Astrocyte (in vitro differentiated cells and primary cell): ENCODE results near the gene SH3BP4. TPM values are rescaled to one million over a fixed set of nuclear protein-coding genes. Genes with fewer than 3 reads are reported as not detected.
A peak's percentile ranks its signal among the peaks of the same experiment; 100 is the strongest.

Source experiments
- DNase-seq: peaks from one replicate; pipeline ENCODE4 v3.0.0-alpha.2; 2010; ENCODE audit warnings: low read depth
- FAIRE-seq: peaks from 2 replicates; lab custom pipeline; 2011; peaks lifted over from hg19 to GRCh38; lab: Jason Lieb, UNC
- H2AFZ ChIP-seq: 2 replicates; pipeline ENCODE4 v1.6.0; 2012; ENCODE audit warnings: low read depth, low read length, inconsistent platforms
- H3K27ac ChIP-seq: 2 replicates; pipeline ENCODE4 v1.5.1; 2011; ENCODE audit warnings: low read depth, low read length, inconsistent platforms
- H3K27me3 ChIP-seq: 2 replicates; pipeline ENCODE4 v1.6.0; 2011; ENCODE audit warnings: low read length, inconsistent platforms; ENCODE audit not compliant: insufficient read depth
- H3K36me3 ChIP-seq: 2 replicates; pipeline ENCODE4 v1.5.1; 2011; ENCODE audit warnings: low read length, inconsistent platforms; ENCODE audit not compliant: insufficient read depth
- H3K4me1 ChIP-seq: 2 replicates; pipeline ENCODE4 v1.5.1; 2011; ENCODE audit warnings: low read length, inconsistent platforms; ENCODE audit not compliant: insufficient read depth
- H3K4me2 ChIP-seq: 2 replicates; pipeline ENCODE4 v1.6.0; 2012; ENCODE audit warnings: low read length, inconsistent platforms
- H3K4me3 ChIP-seq: 2 replicates; pipeline ENCODE4 v1.5.1; 2011; ENCODE audit warnings: low read depth, mild to moderate bottlenecking, low read length, inconsistent platforms; ENCODE audit not compliant: insufficient read depth
- H3K79me2 ChIP-seq: 2 replicates; pipeline ENCODE4 v1.6.0; 2012; ENCODE audit warnings: mild to moderate bottlenecking, low read length, inconsistent platforms; ENCODE audit not compliant: insufficient read depth
- H3K9ac ChIP-seq: 2 replicates; pipeline ENCODE4 v1.6.0; 2012; ENCODE audit warnings: mild to moderate bottlenecking, low read length, inconsistent platforms
- H3K9me3 ChIP-seq: 2 replicates; pipeline ENCODE4 v1.5.1; 2012; ENCODE audit warnings: low read depth, mild to moderate bottlenecking, low read length, inconsistent platforms; ENCODE audit not compliant: insufficient read depth
- H4K20me1 ChIP-seq: 2 replicates; pipeline ENCODE4 v1.6.0; 2012; ENCODE audit warnings: low read length, inconsistent platforms; ENCODE audit not compliant: insufficient read depth
- H3K27ac Mint-ChIP-seq: one replicate; pipeline ENCODE4 v1.8.0; 2021; ENCODE audit warnings: mild to moderate bottlenecking, mixed read lengths; ENCODE audit not compliant: unreplicated experiment
- H3K27me3 Mint-ChIP-seq: one replicate; pipeline ENCODE4 v1.8.0; 2021; ENCODE audit warnings: low read depth, mixed read lengths; ENCODE audit not compliant: unreplicated experiment
- H3K36me3 Mint-ChIP-seq: one replicate; pipeline ENCODE4 v1.8.0; 2021; ENCODE audit warnings: low read depth, mixed read lengths; ENCODE audit not compliant: unreplicated experiment
- H3K4me1 Mint-ChIP-seq: one replicate; pipeline ENCODE4 v1.8.0; 2021; ENCODE audit warnings: low read depth, mixed read lengths; ENCODE audit not compliant: unreplicated experiment
- H3K4me3 Mint-ChIP-seq: one replicate; pipeline ENCODE4 v1.8.0; 2021; ENCODE audit warnings: mild to moderate bottlenecking, moderate library complexity, mixed read lengths; ENCODE audit not compliant: unreplicated experiment
- H3K9me3 Mint-ChIP-seq: one replicate; pipeline ENCODE4 v1.8.0; 2021; ENCODE audit warnings: mild to moderate bottlenecking, mixed read lengths; ENCODE audit not compliant: unreplicated experiment
- EZH2 ChIP-seq: IDR thresholded peaks from 2 replicates; pipeline ENCODE4 v1.6.1; 2012; ENCODE audit warnings: mild to moderate bottlenecking, low read length, inconsistent platforms; ENCODE audit not compliant: insufficient read depth
- total RNA-seq: library from RNA; stranded (reverse); gene quantifications from 2 replicates; pipeline ENCODE4 v1.2.1, GENCODE V29; 2021
- TF ChIP-seq, protein P1 (sequence below): IDR thresholded peaks from 2 replicates; pipeline ENCODE4 v1.5.1; 2011; ENCODE audit warnings: low read depth, mild to moderate bottlenecking, inconsistent platforms, low read length, moderate library complexity; ENCODE audit not compliant: insufficient read depth

The SH3BP4 gene
- total RNA-seq, 1 donor from 2014 or later = 127 TPM

GRCh38 chr2:234976479-234977227 is 24.8 kb downstream of the SH3BP4 start:
- Histone ChIP-seq H3K9ac (no peak overlapping the region), H3K4me1 (peaks cover 65% of the 10 kb centered on the region), H3K4me2 (no peak overlapping the region), H2AFZ (no peak overlapping the region), H3K79me2 (peaks cover 92% of the 10 kb centered on the region), H3K4me3 (no peak overlapping the region), H3K27ac (no peak overlapping the region), H3K36me3 (peaks cover 19% of the 10 kb centered on the region), H4K20me1 (peaks cover 89% of the 10 kb centered on the region), H3K9me3 (no peaks in the 10 kb centered on the region), H3K27me3 (no peaks in the 10 kb centered on the region)
- no peak for DNase-seq
- Mint-ChIP-seq H3K27ac (peak overlapping the region; percentile 58), H3K27me3 (no peaks in the 10 kb centered on the region), H3K36me3 (peaks cover 35% of the 10 kb centered on the region), H3K4me1 (peaks cover 67% of the 10 kb centered on the region), H3K9me3 (peaks cover 3% of the 10 kb centered on the region), H3K4me3 (no peak overlapping the region)
- no peak for FAIRE-seq
- TF ChIP-seq EZH2 = no peak
- TF ChIP-seq, protein P1, sequence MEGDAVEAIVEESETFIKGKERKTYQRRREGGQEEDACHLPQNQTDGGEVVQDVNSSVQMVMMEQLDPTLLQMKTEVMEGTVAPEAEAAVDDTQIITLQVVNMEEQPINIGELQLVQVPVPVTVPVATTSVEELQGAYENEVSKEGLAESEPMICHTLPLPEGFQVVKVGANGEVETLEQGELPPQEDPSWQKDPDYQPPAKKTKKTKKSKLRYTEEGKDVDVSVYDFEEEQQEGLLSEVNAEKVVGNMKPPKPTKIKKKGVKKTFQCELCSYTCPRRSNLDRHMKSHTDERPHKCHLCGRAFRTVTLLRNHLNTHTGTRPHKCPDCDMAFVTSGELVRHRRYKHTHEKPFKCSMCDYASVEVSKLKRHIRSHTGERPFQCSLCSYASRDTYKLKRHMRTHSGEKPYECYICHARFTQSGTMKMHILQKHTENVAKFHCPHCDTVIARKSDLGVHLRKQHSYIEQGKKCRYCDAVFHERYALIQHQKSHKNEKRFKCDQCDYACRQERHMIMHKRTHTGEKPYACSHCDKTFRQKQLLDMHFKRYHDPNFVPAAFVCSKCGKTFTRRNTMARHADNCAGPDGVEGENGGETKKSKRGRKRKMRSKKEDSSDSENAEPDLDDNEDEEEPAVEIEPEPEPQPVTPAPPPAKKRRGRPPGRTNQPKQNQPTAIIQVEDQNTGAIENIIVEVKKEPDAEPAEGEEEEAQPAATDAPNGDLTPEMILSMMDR = no peak

DNA sequence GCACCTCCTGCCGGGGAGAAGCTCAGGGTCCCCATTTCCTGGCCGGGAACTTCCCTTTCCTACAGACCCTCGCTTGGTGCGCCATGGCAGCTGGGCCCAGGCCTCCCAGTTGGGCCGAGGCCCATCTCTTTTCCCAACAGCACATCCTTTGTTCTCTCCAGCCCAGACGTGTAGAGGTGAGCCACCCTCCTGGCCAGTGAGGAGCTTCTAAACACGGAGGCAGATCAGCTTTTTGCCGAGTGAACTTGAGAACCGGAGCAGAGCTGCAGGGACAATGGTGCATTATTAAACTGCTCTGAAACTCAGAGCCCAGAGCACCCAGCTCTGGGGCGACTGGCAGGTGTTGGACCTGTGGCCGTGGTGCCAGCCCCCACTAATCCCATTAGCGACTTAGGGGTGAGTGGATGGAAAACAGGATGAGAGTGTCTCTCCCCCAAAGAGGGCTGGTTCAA is 25.4 kb downstream of the SH3BP4 start:
- peaks cover 90% of the 10 kb centered on the region for H4K20me1 ChIP-seq
- FAIRE-seq (no peak), DNase-seq (no peak)
- H3K27ac Mint-ChIP-seq = peak overlapping the region; percentile 58
- TF ChIP-seq, protein P1 = no peak
- TF ChIP-seq EZH2 = no peak
- no peak overlapping the region for H3K4me3 Mint-ChIP-seq
- H3K4me1 Mint-ChIP-seq = peaks cover 71% of the 10 kb centered on the region
- H3K27me3 ChIP-seq = no peaks in the 10 kb centered on the region
- H3K27ac ChIP-seq = no peak overlapping the region
- peaks cover 35% of the 10 kb centered on the region for H3K36me3 Mint-ChIP-seq
- H3K36me3 ChIP-seq = peaks cover 19% of the 10 kb centered on the region
- H3K27me3 Mint-ChIP-seq = no peaks in the 10 kb centered on the region
- no peak overlapping the region for H3K9ac ChIP-seq
- H3K4me2 ChIP-seq = no peak overlapping the region
- peaks cover 92% of the 10 kb centered on the region for H3K79me2 ChIP-seq
- H3K9me3 Mint-ChIP-seq = peaks cover 3% of the 10 kb centered on the region
- no peaks in the 10 kb centered on the region for H3K9me3 ChIP-seq
- peaks cover 68% of the 10 kb centered on the region for H3K4me1 ChIP-seq
- no peak overlapping the region for H2AFZ ChIP-seq
- no peak overlapping the region for H3K4me3 ChIP-seq
